Stimulated activated effector memory CD8-positive, alpha-beta T cell treated with anti-CD3 and anti-CD28 coated beads, Interleukin-12 subunit alpha, Interleukin-12 subunit beta, amount 100 ng/mL, for 72 hours (primary cell): Measurements from ENCODE around the gene PLK3.
"Not testable (repeated sequence)": the region's sequence is repeated elsewhere in the genome, so short reads cannot be mapped to it uniquely, and the experiment has no call there.

ENCODE experiments used
- ATAC-seq: fragments of 150-1000 bp; cut with Tn5 transposase; 2 replicates; pipeline ENCODE4 v1.10.0; 2021
- DNase-seq, 2 donors: peaks; one replicate each; pipeline ENCODE4 v3.0.0; 2021 to 2022; ENCODE audit warnings: low spot score in 2 of 2
- H3K27ac Mint-ChIP-seq: one replicate; pipeline ENCODE4 v1.8.0; 2022; ENCODE audit warnings: mild to moderate bottlenecking, mixed read lengths
- H3K36me3 Mint-ChIP-seq: one replicate; pipeline ENCODE4 v1.8.0; 2022; ENCODE audit warnings: mild to moderate bottlenecking, mixed read lengths
- H3K4me1 Mint-ChIP-seq: one replicate; pipeline ENCODE4 v1.8.0; 2022; ENCODE audit warnings: mixed read lengths
- H3K4me3 Mint-ChIP-seq: one replicate; pipeline ENCODE4 v1.8.0; 2022; ENCODE audit warnings: mild to moderate bottlenecking, mixed read lengths
- H3K9me3 Mint-ChIP-seq: one replicate; pipeline ENCODE4 v1.8.0; 2022; ENCODE audit warnings: mixed read lengths

Gene PLK3

DNA sequence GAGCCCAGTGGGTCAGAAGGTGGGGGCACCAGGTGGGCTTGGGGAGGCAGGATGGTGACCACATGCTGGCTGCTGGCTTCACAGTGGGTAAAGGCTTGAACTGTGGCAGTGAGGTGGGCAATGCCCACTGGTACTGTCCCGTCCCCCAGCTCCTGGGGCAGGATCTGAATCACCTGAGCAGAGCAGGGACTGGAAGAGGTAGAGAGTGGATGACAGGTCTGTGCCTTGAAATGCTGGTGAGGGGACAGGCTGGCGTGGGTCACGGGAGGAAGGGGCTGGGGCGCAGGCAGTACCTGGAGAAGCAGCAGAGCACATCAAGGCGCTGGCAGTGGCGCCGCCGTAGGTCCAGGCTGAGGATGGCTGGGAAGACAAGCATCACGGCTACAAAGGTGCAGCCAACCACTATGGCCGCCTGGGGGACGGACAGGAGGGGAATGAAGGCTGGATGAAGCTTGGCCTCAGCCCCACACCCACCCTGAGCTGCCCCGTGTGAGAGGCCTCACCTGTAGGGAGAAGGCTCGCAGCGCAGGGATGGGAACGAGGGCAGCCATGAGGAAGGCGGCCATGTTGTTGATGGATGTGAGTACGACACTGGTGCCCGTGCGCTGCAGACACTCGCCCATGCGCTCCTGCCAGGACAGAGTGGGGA, 27.9 kb downstream of the PLK3 start:
- DNase-seq (no peak), ATAC-seq (no peak)
- no peak overlapping the region for H3K4me3 Mint-ChIP-seq
- H3K9me3 Mint-ChIP-seq = no peaks in the 10 kb centered on the region
- peak overlapping the region; percentile 79 for H3K27ac Mint-ChIP-seq
- H3K4me1 Mint-ChIP-seq = no peaks in the 10 kb centered on the region
- no peaks in the 10 kb centered on the region for H3K36me3 Mint-ChIP-seq

DNA sequence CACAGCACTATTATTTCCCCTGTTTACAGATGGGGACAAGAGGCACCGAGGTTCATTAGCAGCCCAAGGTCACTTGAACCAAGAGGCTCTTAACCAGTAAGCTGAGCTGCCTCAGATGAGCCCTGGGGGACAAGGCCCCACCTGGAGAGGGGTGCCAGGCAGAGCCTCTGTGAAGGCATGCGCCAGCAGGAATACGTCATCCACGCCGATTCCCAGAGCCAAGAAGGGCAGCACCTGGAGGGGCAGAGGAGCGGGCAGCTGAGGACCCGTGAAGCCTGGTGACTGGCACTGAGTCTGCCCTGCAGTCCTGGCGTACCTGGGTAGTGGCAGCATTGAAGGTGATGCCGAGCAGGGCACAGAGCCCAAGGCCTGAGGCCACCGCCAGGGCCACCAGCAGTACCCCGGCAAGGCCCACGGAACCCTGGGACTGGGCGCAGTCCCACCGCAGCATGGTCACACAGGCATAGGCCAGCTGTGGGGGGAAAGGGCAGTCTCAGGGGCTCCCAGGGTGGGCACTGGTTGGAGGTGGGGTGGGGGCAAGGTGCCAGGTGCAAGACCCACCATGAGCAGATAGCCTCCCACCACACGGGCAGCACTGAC, 28.8 kb downstream of the PLK3 start:
- H3K9me3 Mint-ChIP-seq = no peaks in the 10 kb centered on the region
- H3K4me3 Mint-ChIP-seq = no peak overlapping the region
- H3K4me1 Mint-ChIP-seq = no peaks in the 10 kb centered on the region
- ATAC-seq (no peak), DNase-seq (no peak)
- H3K27ac Mint-ChIP-seq = no peak overlapping the region
- H3K36me3 Mint-ChIP-seq = no peaks in the 10 kb centered on the region

DNA sequence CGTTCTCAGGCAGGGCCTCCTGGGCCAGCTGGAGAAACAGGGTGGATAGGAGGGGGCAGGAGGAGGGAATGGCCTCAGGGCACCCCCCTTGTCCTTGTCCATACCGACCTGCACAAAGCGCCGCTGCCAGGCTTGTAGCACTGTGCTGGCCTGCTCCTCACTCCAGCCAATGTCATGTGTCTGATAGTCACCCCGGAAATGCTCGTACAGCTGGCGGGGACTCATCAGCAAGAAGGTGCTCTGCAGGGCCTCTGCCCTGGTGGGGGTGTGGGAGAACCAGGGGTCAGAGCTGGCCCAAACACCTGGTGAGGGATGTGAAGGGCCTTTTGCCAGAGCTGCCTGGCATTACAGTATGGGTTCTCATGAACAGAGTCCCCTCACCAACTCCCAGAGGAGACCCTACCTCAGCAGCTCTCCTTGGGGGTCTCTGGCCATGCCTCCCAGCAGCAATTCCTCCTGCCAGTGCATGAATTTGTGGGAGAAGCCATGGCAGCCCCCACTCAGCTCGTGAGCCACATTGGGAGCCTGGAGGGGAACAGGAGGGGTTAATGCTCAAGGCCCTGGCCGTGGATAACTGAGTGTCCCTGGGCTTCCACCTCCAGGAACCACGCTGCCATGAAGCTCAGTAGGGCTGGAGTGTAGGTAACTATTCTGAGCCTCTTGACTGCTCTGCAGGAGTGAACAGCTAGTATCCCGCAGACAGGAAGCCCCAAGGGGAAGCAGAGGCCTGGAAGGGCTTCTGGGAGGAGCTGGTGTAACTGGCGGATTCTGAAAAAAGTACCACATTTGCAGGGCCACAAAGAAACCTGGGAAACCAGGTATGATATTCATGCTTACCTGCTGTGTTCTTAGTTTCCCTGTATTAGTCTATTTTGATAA, 29.6 kb downstream of the PLK3 start:
- ATAC-seq (no peak), DNase-seq (no peak)
- H3K4me3 Mint-ChIP-seq = no peak overlapping the region
- H3K4me1 Mint-ChIP-seq = no peaks in the 10 kb centered on the region
- peak overlapping the region; percentile 61 for H3K27ac Mint-ChIP-seq
- H3K9me3 Mint-ChIP-seq = no peaks in the 10 kb centered on the region
- no peaks in the 10 kb centered on the region for H3K36me3 Mint-ChIP-seq

DNA sequence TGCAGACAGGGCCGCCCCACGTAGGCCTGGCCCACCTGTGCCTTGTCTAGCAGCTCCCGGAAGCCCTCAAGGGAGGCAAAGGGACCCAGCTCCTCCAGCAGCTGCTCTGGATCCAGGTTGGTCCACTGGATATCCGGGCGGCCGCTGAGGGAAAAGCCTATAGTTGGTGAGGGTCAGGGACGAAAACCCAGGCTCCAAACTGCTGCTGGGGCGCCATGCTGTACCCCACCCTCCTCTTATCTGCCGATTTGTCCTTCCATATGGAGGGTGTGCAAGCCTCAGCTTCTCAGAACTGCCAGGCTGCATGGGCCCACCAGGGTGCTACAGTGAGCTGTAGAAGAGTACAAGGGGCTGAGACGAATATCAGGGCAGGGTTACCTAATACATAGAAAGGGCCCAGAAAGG, 30.7 kb downstream of the PLK3 start:
- H3K9me3 Mint-ChIP-seq = no peaks in the 10 kb centered on the region
- no peaks in the 10 kb centered on the region for H3K36me3 Mint-ChIP-seq
- H3K4me3 Mint-ChIP-seq = no peak overlapping the region
- H3K27ac Mint-ChIP-seq = peak overlapping the region; percentile 61
- DNase-seq (no peak), ATAC-seq (no peak)
- peaks cover 5% of the 10 kb centered on the region for H3K4me1 Mint-ChIP-seq

DNA sequence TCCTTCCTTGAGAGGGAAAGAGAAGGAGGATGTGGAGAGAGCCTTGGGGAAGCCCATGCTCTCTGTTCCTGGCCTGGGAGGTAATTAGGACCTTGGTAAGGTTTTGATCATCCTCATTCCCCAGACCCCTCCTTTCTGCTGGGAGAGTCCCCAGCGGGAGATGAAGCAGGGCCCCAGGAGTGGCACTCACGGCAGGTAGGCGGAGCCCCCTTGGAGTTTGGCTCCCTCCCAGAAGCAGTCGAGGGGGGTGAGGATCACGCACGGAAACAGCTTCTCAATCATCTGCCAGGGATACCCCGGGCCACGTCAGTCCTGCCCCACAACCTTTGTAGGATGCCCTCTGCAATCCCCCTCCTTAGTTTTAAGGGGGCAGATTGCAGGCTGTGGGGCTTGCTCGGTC, 31.3 kb downstream of the PLK3 start:
- Mint-ChIP-seq H3K27ac (no peak overlapping the region), H3K9me3 (no peaks in the 10 kb centered on the region), H3K4me1 (peaks cover 9% of the 10 kb centered on the region), H3K36me3 (no peaks in the 10 kb centered on the region), H3K4me3 (no peak overlapping the region)
- DNase-seq (no peak), ATAC-seq (no peak)

DNA sequence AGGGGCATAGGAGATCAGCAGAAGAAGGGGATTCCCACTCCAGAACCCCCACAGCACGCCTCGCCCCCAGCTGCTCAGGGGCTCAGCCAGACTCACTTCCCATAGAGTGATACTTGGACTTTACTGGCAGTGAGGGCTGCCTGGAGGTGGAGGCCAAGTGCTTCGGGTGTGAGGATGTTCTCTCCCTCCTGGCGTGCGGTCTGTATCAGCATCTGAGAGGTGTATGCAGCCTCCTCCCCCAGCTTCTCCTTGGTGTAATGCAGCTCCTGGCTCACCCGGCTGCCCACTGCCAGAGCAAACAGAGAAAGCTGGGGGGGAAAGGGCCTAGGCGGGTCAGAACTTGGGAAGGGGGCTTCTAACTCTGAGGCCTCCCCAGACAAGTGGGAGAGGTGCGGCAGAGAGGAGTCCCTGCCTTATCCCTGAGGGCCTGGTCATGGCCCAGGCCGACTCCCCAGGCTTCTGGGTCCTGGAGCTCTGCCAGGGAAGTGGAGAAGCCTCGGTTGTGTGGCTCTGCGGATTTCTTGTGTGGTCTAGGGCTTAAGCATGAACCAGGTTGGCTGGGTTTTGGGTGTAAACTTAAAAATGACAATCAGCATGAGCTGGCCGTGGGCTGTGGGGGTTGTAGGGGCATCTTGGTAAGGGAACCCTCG, 32.0 kb downstream of the PLK3 start:
- no peak for DNase-seq
- Mint-ChIP-seq H3K36me3 (no peaks in the 10 kb centered on the region), H3K9me3 (no peaks in the 10 kb centered on the region), H3K4me3 (no peak overlapping the region), H3K27ac (peak overlapping the region; percentile 15), H3K4me1 (peaks cover 9% of the 10 kb centered on the region)
- no peak for ATAC-seq

DNA sequence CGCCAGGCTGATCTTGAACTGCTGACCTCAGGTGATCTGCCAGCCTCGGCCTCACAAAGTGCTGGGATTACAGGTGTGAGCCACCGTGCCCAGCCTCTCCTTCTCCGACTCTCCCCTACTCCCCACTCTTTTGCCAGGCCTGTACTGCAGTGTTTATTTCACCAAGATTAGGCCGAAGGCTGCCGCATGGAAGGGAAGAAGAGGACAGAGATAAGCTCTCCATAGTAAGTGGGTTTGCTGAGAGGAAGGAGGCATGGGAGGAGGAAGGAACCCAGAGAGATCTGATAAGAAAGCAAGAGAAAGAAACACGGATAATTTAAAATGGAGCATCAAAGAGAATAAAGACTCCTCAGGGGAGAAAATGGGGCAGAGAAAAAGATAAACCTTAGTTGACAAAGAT, 34.2 kb downstream of the PLK3 start:
- DNase-seq (no peak), ATAC-seq (no peak)
- Mint-ChIP-seq H3K4me3 (no peak overlapping the region), H3K36me3 (no peaks in the 10 kb centered on the region), H3K27ac (peak overlapping the region; percentile 20), H3K9me3 (no peaks in the 10 kb centered on the region), H3K4me1 (peaks cover 9% of the 10 kb centered on the region)

DNA sequence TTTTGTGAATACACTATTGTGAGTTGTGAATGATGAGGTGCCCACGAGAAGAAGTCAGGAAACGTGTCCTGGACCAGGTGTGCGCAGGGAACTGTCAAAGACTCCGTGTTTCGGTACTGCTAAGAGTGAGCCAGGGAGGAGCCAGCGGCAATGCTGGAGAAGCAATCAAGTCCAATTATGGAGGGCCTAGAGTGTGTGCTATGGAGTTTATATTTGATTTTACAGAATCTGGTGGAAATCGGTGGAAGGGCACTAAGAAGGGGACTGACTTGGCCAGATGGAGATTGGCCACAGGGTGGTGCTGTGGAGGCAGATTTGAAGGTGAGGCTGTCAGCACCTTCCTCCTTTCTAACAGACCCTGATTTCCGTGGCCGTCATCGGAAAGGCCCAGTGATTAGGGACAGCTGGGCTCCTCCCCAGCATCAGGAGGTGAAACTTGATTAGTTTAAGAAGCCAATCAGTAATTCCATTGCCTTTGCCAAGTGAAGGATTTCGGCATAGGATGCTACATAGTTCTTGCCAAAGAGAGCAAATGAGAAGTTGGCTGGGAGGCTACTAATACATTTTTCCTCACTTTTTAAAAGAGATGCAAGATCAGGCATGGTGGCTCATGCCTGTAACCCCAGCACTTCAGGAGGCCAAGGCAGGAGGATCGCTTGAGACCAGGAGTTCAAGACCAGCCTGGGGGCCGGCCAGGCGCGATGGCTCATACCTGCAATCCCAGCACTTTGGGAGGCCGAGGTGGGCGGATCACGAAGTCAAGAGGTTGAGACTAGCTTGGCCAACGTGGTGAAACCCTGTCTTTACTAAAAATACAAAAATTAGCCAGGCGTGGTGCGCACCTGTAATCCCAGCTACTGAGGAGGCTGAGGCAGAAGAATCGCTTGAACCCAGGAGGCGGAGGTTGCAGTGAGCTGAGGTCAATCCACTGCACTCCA, 35.8 kb downstream of the PLK3 start:
- Mint-ChIP-seq H3K36me3 (no peaks in the 10 kb centered on the region), H3K4me3 (no peak overlapping the region), H3K4me1 (peaks cover 9% of the 10 kb centered on the region), H3K9me3 (no peaks in the 10 kb centered on the region), H3K27ac (peak overlapping the region; percentile 63)
- ATAC-seq = peak; percentile 94
- peak; percentile 80 to 92 for DNase-seq

DNA sequence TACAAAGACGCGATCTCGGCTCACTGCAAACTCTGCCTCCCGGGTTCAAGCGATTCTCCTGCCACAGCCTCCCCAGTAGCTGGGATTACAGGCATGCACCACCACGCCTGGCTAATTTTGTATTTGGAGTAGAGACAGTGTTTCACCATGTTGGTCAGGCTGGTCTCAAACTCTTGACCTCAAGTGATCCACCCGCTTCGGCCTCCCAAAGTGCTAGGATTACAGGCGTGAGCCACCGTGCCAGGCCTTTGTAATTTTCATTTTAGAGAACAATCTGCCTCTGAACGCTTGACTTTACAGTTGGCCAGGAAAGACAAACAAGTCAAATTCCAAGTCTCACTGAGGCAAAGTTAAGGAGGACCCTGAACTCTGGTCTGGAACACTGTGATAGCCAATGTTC, 38.1 kb downstream of the PLK3 start:
- not testable (repeated sequence) for H3K4me3 Mint-ChIP-seq, H3K4me1 Mint-ChIP-seq, DNase-seq, H3K36me3 Mint-ChIP-seq, H3K27ac Mint-ChIP-seq, ATAC-seq, H3K9me3 Mint-ChIP-seq

DNA sequence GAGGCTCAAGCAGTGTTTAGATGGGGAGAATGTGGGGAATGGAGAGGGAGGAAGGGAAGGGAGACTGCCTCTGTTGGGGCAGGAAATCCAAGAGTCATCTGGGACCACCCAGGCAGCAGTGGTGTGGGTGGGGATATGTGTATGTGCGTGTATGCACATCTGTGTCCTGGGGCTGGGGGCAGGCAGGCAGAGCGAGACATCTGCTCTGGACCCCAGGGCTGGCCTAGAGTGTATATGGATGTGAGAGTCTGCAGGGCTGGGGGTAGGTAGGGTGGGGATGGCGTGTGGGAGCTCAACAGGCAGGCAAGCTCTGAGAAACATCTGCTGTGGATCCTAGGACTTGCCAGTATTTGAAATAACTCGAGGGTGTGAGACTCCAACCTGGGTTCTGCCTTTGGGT, 39.4 kb downstream of the PLK3 start:
- H3K4me3 Mint-ChIP-seq = no peak overlapping the region
- DNase-seq (no peak), ATAC-seq (no peak)
- peaks cover 6% of the 10 kb centered on the region for H3K36me3 Mint-ChIP-seq
- H3K4me1 Mint-ChIP-seq = peaks cover 9% of the 10 kb centered on the region
- no peak overlapping the region for H3K27ac Mint-ChIP-seq
- H3K9me3 Mint-ChIP-seq = no peaks in the 10 kb centered on the region

DNA sequence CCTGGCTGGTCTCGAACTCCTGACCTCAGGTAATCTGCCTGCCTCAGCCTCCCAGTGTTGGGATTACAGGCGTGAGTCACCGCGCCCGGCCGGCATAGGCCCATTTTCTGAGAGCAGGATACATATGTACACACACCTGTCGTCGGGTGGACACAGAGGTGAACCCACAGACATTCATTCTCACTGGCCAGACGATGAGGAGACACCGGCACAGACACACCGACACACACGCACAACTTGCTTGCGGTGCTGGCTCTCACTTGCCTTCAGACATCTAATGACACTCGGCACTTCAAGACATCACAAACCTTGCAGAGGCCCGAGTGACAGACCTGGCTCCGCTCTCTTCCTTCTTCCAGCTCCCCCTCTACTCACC, 42.3 kb downstream of the PLK3 start:
- H3K36me3 Mint-ChIP-seq = peaks cover 6% of the 10 kb centered on the region
- no peak for DNase-seq
- peak overlapping the region; percentile 44 for H3K4me3 Mint-ChIP-seq
- peak; percentile 17 for ATAC-seq
- no peaks in the 10 kb centered on the region for H3K9me3 Mint-ChIP-seq
- no peaks in the 10 kb centered on the region for H3K4me1 Mint-ChIP-seq
- no peak overlapping the region for H3K27ac Mint-ChIP-seq

DNA sequence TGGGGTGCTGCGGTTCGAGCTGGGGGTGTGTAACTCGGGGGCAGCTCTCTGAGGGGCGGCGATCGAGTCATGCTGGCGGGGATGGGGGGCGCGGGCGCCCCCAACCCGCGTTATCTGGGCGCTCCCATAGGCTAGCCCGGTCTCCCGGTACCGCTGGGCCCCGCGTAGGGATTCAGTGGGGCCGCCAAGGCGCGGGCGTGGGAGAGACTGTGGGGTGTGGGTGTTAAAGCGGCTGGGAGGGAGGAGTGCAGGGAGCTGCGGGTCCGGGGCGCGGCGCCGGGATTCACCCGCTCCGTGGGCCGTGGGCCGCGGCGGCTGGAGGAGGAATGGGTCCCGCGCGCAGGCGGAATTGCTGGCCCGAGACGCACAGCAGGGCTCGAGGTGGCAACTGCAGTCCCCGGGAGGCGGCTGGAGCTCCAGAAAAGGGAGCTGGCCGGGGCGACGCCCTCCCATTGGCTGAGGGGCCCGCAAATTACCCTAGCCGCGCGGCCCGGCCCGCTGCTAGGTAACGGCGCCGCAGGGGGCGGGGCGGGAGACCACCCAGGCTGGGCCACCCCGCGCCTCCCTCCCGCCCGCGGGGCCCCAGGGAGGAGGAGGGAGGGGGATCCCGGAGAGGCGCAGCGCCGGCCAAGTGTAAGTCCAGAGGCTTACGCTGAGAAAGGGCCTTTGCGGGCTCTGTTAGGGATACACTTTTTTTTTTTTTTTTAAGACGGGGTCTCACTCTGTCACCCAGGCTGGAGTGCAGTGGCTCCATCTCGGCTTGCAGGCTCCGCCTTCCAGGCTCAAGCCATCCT, 42.9 kb downstream of the PLK3 start, which contains the start of gene PTCH2:
TSS of gene PTCH2 (minus strand) at position 392 of the 794 bp plus-strand sequence. CDS start at position 71, 321 bp downstream.
- Mint-ChIP-seq H3K27ac (no peak within 1 kb of the TSS), H3K36me3 (peaks cover 6% of the 10 kb centered on the region), H3K9me3 (no peaks in the 10 kb centered on the region), H3K4me1 (no peaks in the 10 kb centered on the region), H3K4me3 (peak within 1 kb of the TSS; percentile 44)
- peak; percentile 68 for ATAC-seq
- no peak for DNase-seq

DNA sequence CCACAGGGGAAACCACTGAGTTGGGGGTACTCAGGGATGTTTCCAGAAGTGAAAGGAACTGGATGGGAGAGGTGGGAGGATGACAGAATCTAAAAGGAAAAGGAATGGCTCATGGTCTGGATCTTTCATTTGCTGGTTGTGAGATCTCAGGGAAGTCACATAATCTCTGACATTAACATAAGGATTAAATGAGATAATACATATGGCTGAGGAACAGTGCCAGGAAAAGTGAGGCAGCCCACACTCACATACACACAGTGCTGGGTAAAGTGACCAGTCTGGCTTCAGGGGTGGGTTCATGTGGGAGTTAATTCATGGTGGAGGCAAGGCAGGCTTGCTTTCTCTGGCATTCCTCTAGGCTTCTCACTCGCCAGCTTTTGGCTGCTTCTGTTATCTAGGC, 46.8 kb downstream of the PLK3 start:
- no peak overlapping the region for H3K4me3 Mint-ChIP-seq
- H3K27ac Mint-ChIP-seq = no peak overlapping the region
- ATAC-seq (no peak), DNase-seq (no peak)
- peaks cover 10% of the 10 kb centered on the region for H3K36me3 Mint-ChIP-seq
- H3K4me1 Mint-ChIP-seq = no peaks in the 10 kb centered on the region
- no peaks in the 10 kb centered on the region for H3K9me3 Mint-ChIP-seq

DNA sequence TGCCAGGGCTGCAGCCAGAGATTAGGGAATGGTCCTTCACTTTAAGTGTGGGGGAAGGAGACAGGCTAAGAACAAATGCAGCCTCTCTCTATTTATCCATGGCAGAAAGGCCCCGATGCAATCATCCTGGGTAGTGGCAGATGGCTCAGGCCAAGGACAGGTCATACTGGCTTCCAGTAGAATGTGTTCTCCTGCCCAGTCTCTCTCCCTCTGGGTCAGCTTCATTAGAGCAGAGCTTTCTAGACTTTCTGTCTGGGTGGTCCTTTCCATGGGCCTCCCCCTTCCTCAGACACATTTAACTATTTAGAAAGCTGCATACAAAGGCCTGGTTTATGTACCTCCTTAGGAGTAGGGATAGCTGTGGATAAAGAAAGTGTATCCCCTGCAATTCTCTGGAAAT, 47.7 kb downstream of the PLK3 start:
- no peak for ATAC-seq
- peaks cover 10% of the 10 kb centered on the region for H3K36me3 Mint-ChIP-seq
- no peak overlapping the region for H3K27ac Mint-ChIP-seq

More for the DNA sequence above, 47.7 kb downstream of the PLK3 start:
- H3K4me1 Mint-ChIP-seq = no peaks in the 10 kb centered on the region
- no peaks in the 10 kb centered on the region for H3K9me3 Mint-ChIP-seq
- no peak for DNase-seq
- no peak overlapping the region for H3K4me3 Mint-ChIP-seq
